ENCODE results near the gene TAF6.

- TF ChIP-seq CTCF (IDR thresholded peaks at IDR 0.05; ENCODE audit: insufficient read depth, low read length, poor library complexity, severe bottlenecking) (no peak), EZH2phosphoT487 (conservative IDR thresholded peaks at IDR 0.05; ENCODE audit: low read length) (no peak)
Measured at GRCh38 chr7:100064162-100064561, 55.0 kb downstream of the TAF6 start.
